WTC11 (cell line): ENCODE results near the gene PYCARD. TPM values are rescaled to one million over a fixed set of nuclear protein-coding genes. Genes with fewer than 3 reads are reported as not detected.

Source experiments
- ATAC-seq: fragments of 200-7000 bp; cut with Tn5 transposase; 2 replicates; pipeline ENCODE4 v1.10.0; 2021; ENCODE audit warnings: mild to moderate bottlenecking, moderate library complexity
- CTCF ChIA-PET: fragments of 300-600 bp; sonication (Branson Sonifier 250); formaldehyde crosslinking; loops from one replicate; lab custom pipeline; 2021; ENCODE audit warnings: antibody characterized with exemption; lab: Charles Lee
- POLR2A ChIA-PET: fragments of 350-600 bp; sonication (Branson Sonifier 250); formaldehyde crosslinking; loops from one replicate; lab custom pipeline; 2021; ENCODE audit warnings: antibody characterized with exemption; lab: Charles Lee
- DNase-seq: peaks from one replicate; pipeline ENCODE4 v3.0.0; 2021; ENCODE audit warnings: low spot score
- H3K27ac Mint-ChIP-seq: 2 replicates; pipeline ENCODE4 v1.8.0; 2021; ENCODE audit warnings: mixed read lengths
- H3K27me3 Mint-ChIP-seq: 2 replicates; pipeline ENCODE4 v1.8.0; 2021; ENCODE audit warnings: low read depth, mild to moderate bottlenecking, moderate library complexity, mixed read lengths
- H3K36me3 Mint-ChIP-seq: 2 replicates; pipeline ENCODE4 v1.8.0; 2021; ENCODE audit warnings: mixed read lengths
- H3K4me1 Mint-ChIP-seq: 2 replicates; pipeline ENCODE4 v1.8.0; 2022; ENCODE audit warnings: mixed read lengths
- H3K4me3 Mint-ChIP-seq: 2 replicates; pipeline ENCODE4 v1.8.0; 2021; ENCODE audit warnings: mild to moderate bottlenecking, moderate library complexity, mixed read lengths
- H3K9me3 Mint-ChIP-seq: 2 replicates; pipeline ENCODE4 v1.8.0; 2021; ENCODE audit warnings: mixed read lengths
- CREM ChIP-seq: sonication (generic); formaldehyde crosslinking; IDR thresholded peaks from 2 replicates; pipeline ENCODE4 v1.8.1; 2022; ENCODE audit warnings: mild to moderate bottlenecking, missing genetic modification reagents, moderate library complexity
- E2F5 ChIP-seq: sonication (generic); formaldehyde crosslinking; IDR thresholded peaks from 2 replicates; pipeline ENCODE4 v1.8.1; 2022; ENCODE audit warnings: mild to moderate bottlenecking, moderate library complexity, missing genetic modification reagents
- ELF4 ChIP-seq: sonication (generic); formaldehyde crosslinking; IDR thresholded peaks from 2 replicates; pipeline ENCODE4 v1.8.1; 2022; ENCODE audit warnings: low read depth, mild to moderate bottlenecking, moderate library complexity, missing genetic modification reagents
- FOXJ3 ChIP-seq: sonication (generic); formaldehyde crosslinking; IDR thresholded peaks from 2 replicates; pipeline ENCODE4 v1.9.0; 2021; ENCODE audit warnings: missing genetic modification reagents, mild to moderate bottlenecking, borderline replicate concordance
- FOXP1 ChIP-seq: sonication (generic); formaldehyde crosslinking; IDR thresholded peaks from 2 replicates; pipeline ENCODE4 v1.8.0; 2022; ENCODE audit warnings: missing genetic modification reagents, mild to moderate bottlenecking, moderate library complexity, borderline replicate concordance
- GRHL2 ChIP-seq: fragments of 250-450 bp; sonication (Bioruptor Pico); IDR thresholded peaks from 2 replicates; pipeline ENCODE4 v1.8.0; 2022; ENCODE audit warnings: mild to moderate bottlenecking, moderate library complexity; ENCODE audit not compliant: insufficient replicate concordance, severe bottlenecking
- KAT7 ChIP-seq: sonication (generic); formaldehyde crosslinking; IDR thresholded peaks from 2 replicates; pipeline ENCODE4 v1.8.1; 2023; ENCODE audit warnings: missing genetic modification reagents, mild to moderate bottlenecking, borderline replicate concordance
- NFATC4 ChIP-seq: fragments of 250-450 bp; sonication (Bioruptor Pico); IDR thresholded peaks from 2 replicates; pipeline ENCODE4 v1.9.0; 2021; ENCODE audit warnings: mild to moderate bottlenecking
- NFYB ChIP-seq: sonication (generic); formaldehyde crosslinking; conservative IDR thresholded peaks from 2 replicates; pipeline ENCODE4 v1.8.0; 2022; ENCODE audit warnings: low read depth, missing genetic modification reagents
- OVOL2 ChIP-seq: fragments of 250-450 bp; sonication (Bioruptor Pico); IDR thresholded peaks from 2 replicates; pipeline ENCODE4 v1.9.0; 2021; ENCODE audit warnings: mild to moderate bottlenecking, borderline replicate concordance
- RORB ChIP-seq: fragments of 250-450 bp; sonication (Bioruptor Pico); IDR thresholded peaks from 2 replicates; pipeline ENCODE4 v1.9.0; 2021; ENCODE audit warnings: mild to moderate bottlenecking
- SP1 ChIP-seq: sonication (generic); formaldehyde crosslinking; conservative IDR thresholded peaks from 2 replicates; pipeline ENCODE4 v1.8.1; 2022; ENCODE audit warnings: missing genetic modification reagents
- TEAD1 ChIP-seq: sonication (generic); formaldehyde crosslinking; IDR thresholded peaks from 2 replicates; pipeline ENCODE4 v1.8.0; 2022; ENCODE audit warnings: mild to moderate bottlenecking, missing genetic modification reagents
- TP53 ChIP-seq: sonication (generic); formaldehyde crosslinking; IDR thresholded peaks from 2 replicates; pipeline ENCODE4 v1.8.1; 2023; ENCODE audit warnings: mild to moderate bottlenecking, missing genetic modification reagents
- ZBTB21 ChIP-seq: sonication (generic); formaldehyde crosslinking; IDR thresholded peaks from 2 replicates; pipeline ENCODE4 v1.8.1; 2023; ENCODE audit warnings: mild to moderate bottlenecking, missing genetic modification reagents, borderline replicate concordance
- ZNF317 ChIP-seq: sonication (generic); formaldehyde crosslinking; IDR thresholded peaks from 2 replicates; pipeline ENCODE4 v1.8.1; 2023; ENCODE audit warnings: low read depth, mild to moderate bottlenecking, moderate library complexity, missing genetic modification reagents, borderline replicate concordance
- ZNF396 ChIP-seq: fragments of 250-450 bp; sonication (Bioruptor Pico); IDR thresholded peaks from 2 replicates; pipeline ENCODE4 v1.8.0; 2021; ENCODE audit warnings: mild to moderate bottlenecking, moderate library complexity, borderline replicate concordance
- ZNF671 ChIP-seq: fragments of 250-450 bp; sonication (Bioruptor Pico); IDR thresholded peaks from 2 replicates; pipeline ENCODE4 v1.8.0; 2021; ENCODE audit warnings: mild to moderate bottlenecking
- total RNA-seq: library from RNA; stranded (reverse); gene quantifications from 3 replicates; pipeline ENCODE4 v1.2.3, GENCODE V29; 2021
- TF ChIP-seq, protein P1 (sequence below): sonication (generic); formaldehyde crosslinking; IDR thresholded peaks from 2 replicates; pipeline ENCODE4 v1.8.0; 2022; ENCODE audit warnings: mild to moderate bottlenecking, missing genetic modification reagents
- TF ChIP-seq, protein P2 (sequence below): sonication (generic); formaldehyde crosslinking; IDR thresholded peaks from 2 replicates; pipeline ENCODE4 v1.8.1; 2023; ENCODE audit warnings: mild to moderate bottlenecking, missing genetic modification reagents, moderate library complexity
- TF ChIP-seq, protein P3 (sequence below): sonication (generic); formaldehyde crosslinking; IDR thresholded peaks from 2 replicates; pipeline ENCODE4 v1.8.0; 2023; ENCODE audit warnings: mild to moderate bottlenecking, missing genetic modification reagents
- TF ChIP-seq, protein P4 (sequence below): sonication (generic); formaldehyde crosslinking; IDR thresholded peaks from 2 replicates; pipeline ENCODE4 v1.8.0; 2022; ENCODE audit warnings: mild to moderate bottlenecking, missing genetic modification reagents

PYCARD gene
- total RNA-seq, 1 experiment from 2014 or later, result 35.2 TPM

DNA sequence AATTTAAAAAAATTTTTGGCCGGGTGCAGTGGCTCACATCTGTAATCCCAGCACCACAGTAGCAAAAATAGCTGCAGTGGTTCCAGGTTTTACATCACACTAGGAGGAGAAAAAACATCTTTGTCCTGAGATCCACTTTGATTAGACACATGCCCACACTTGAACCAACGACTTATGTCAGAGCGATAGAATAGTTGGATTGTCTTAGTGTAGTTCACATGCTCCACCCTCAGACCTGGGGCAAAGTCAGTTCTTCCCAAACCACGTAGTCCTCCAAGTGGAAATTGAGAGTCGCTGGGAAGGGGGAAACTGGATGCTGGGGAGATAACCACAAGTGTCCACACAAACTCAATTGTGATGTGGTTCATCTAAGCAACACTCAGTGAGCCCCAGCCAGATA lies 45.8 kb upstream of the PYCARD start:
- ChIA-PET CTCF (interaction anchor here (0.5 to 1.8 kb wide), 4 partner anchors 33 to 134 kb away, joined by 3 to 6 read pairs (median 4); no protein-coding TSS in a partner anchor), POLR2A (no interaction called here)
- ATAC-seq, result no peak
- no peaks in the 10 kb centered on the region for H3K9me3 Mint-ChIP-seq
- peaks cover 50% of the 10 kb centered on the region for H3K4me1 Mint-ChIP-seq
- no peak for DNase-seq
- H3K36me3 Mint-ChIP-seq, result no peaks in the 10 kb centered on the region
- H3K27ac Mint-ChIP-seq, result no peak overlapping the region
- no peak overlapping the region for H3K4me3 Mint-ChIP-seq
- H3K27me3 Mint-ChIP-seq, result no peaks in the 10 kb centered on the region; the same call in 1 of the 2 replicates
- no peak for TF ChIP-seq SP1 (CRISPR knock-in tag)
- no peak for TF ChIP-seq RORB (CRISPR knock-in tag)
- no peak for TF ChIP-seq NFYB (CRISPR knock-in tag)
- TF ChIP-seq KAT7 (CRISPR knock-in tag), result no peak
- no peak for TF ChIP-seq FOXJ3
- no peak for TF ChIP-seq ZNF396 (CRISPR knock-in tag)
- TF ChIP-seq GRHL2 (CRISPR knock-in tag), result no peak
- no peak for TF ChIP-seq ELF4 (CRISPR knock-in tag)
- TF ChIP-seq, protein P1, sequence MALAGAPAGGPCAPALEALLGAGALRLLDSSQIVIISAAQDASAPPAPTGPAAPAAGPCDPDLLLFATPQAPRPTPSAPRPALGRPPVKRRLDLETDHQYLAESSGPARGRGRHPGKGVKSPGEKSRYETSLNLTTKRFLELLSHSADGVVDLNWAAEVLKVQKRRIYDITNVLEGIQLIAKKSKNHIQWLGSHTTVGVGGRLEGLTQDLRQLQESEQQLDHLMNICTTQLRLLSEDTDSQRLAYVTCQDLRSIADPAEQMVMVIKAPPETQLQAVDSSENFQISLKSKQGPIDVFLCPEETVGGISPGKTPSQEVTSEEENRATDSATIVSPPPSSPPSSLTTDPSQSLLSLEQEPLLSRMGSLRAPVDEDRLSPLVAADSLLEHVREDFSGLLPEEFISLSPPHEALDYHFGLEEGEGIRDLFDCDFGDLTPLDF (CRISPR knock-in tag), result no peak
- TF ChIP-seq ZNF317 (CRISPR knock-in tag), result no peak
- no peak for TF ChIP-seq E2F5 (CRISPR knock-in tag)
- no peak for TF ChIP-seq TEAD1
- no peak for TF ChIP-seq TP53
- TF ChIP-seq, protein P2, sequence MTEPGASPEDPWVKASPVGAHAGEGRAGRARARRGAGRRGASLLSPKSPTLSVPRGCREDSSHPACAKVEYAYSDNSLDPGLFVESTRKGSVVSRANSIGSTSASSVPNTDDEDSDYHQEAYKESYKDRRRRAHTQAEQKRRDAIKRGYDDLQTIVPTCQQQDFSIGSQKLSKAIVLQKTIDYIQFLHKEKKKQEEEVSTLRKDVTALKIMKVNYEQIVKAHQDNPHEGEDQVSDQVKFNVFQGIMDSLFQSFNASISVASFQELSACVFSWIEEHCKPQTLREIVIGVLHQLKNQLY (CRISPR knock-in tag), result no peak
- TF ChIP-seq, protein P3, sequence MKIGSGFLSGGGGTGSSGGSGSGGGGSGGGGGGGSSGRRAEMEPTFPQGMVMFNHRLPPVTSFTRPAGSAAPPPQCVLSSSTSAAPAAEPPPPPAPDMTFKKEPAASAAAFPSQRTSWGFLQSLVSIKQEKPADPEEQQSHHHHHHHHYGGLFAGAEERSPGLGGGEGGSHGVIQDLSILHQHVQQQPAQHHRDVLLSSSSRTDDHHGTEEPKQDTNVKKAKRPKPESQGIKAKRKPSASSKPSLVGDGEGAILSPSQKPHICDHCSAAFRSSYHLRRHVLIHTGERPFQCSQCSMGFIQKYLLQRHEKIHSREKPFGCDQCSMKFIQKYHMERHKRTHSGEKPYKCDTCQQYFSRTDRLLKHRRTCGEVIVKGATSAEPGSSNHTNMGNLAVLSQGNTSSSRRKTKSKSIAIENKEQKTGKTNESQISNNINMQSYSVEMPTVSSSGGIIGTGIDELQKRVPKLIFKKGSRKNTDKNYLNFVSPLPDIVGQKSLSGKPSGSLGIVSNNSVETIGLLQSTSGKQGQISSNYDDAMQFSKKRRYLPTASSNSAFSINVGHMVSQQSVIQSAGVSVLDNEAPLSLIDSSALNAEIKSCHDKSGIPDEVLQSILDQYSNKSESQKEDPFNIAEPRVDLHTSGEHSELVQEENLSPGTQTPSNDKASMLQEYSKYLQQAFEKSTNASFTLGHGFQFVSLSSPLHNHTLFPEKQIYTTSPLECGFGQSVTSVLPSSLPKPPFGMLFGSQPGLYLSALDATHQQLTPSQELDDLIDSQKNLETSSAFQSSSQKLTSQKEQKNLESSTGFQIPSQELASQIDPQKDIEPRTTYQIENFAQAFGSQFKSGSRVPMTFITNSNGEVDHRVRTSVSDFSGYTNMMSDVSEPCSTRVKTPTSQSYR (CRISPR knock-in tag), result no peak
- TF ChIP-seq ZNF671 (CRISPR knock-in tag), result no peak
- no peak for TF ChIP-seq ZBTB21 (CRISPR knock-in tag)
- no peak for TF ChIP-seq OVOL2 (CRISPR knock-in tag)

GRCh38 chr16:31246296-31246695 lies 43.7 kb upstream of the PYCARD start:
- Mint-ChIP-seq H3K36me3 (no peaks in the 10 kb centered on the region), H3K27ac (peak overlapping the region; percentile 94), H3K4me3 (no peak overlapping the region), H3K4me1 (peaks cover 53% of the 10 kb centered on the region), H3K9me3 (no peaks in the 10 kb centered on the region), H3K27me3 (no peaks in the 10 kb centered on the region; the same call in 1 of the 2 replicates)
- ATAC-seq (no peak), DNase-seq (no peak)
- ChIA-PET CTCF (interaction anchor here (0.8 kb wide), 1 partner anchor 103 kb away, joined by 3 read pairs; no protein-coding TSS in a partner anchor), POLR2A (no interaction called here)
- no peak for TF ChIP-seq CREM
- TF ChIP-seq FOXP1 (CRISPR knock-in tag), result no peak
- no peak for TF ChIP-seq NFATC4 (CRISPR knock-in tag)
- TF ChIP-seq, protein P4, sequence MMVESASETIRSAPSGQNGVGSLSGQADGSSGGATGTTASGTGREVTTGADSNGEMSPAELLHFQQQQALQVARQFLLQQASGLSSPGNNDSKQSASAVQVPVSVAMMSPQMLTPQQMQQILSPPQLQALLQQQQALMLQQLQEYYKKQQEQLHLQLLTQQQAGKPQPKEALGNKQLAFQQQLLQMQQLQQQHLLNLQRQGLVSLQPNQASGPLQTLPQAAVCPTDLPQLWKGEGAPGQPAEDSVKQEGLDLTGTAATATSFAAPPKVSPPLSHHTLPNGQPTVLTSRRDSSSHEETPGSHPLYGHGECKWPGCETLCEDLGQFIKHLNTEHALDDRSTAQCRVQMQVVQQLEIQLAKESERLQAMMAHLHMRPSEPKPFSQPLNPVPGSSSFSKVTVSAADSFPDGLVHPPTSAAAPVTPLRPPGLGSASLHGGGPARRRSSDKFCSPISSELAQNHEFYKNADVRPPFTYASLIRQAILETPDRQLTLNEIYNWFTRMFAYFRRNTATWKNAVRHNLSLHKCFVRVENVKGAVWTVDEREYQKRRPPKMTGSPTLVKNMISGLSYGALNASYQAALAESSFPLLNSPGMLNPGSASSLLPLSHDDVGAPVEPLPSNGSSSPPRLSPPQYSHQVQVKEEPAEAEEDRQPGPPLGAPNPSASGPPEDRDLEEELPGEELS, result no peak
- no peak for TF ChIP-seq NFYB (CRISPR knock-in tag)
